Kidney epithelial cell (primary cell): ENCODE data around the gene PTPN3. TPM values are rescaled to one million over a fixed set of nuclear protein-coding genes. Genes with fewer than 3 reads are reported as not detected.
"Not testable (repeated sequence)": the region's sequence is repeated elsewhere in the genome, so short reads cannot be mapped to it uniquely, and the experiment has no call there.

Source experiments
- DNase-seq: peaks from one replicate; pipeline ENCODE4 v3.0.0-alpha.2; 2010; ENCODE audit warnings: low read depth
- H3K27me3 ChIP-seq: 2 replicates; pipeline ENCODE4 v1.6.0; 2011; ENCODE audit warnings: low read length; ENCODE audit not compliant: control insufficient read depth, insufficient read depth
- H3K36me3 ChIP-seq: 2 replicates; pipeline ENCODE4 v1.5.1; 2011; ENCODE audit warnings: low read length; ENCODE audit not compliant: control insufficient read depth, insufficient read depth
- H3K4me3 ChIP-seq: 2 replicates; pipeline ENCODE4 v1.5.1; 2011; ENCODE audit warnings: low read depth, mild to moderate bottlenecking, control low read depth, low read length
- total RNA-seq: library from RNA; depleted of rRNA; stranded (reverse); fragments of >200 nt; gene quantifications from 2 replicates; pipeline ENCODE4 v1.2.3, GENCODE V29; 2015
- TF ChIP-seq, protein P1 (sequence below): IDR thresholded peaks from 2 replicates; pipeline ENCODE4 v1.5.1; 2011; ENCODE audit warnings: mild to moderate bottlenecking, moderate library complexity, low read length, control low read depth, inconsistent platforms; ENCODE audit not compliant: insufficient read depth, poor library complexity, severe bottlenecking

The PTPN3 gene, protein sequence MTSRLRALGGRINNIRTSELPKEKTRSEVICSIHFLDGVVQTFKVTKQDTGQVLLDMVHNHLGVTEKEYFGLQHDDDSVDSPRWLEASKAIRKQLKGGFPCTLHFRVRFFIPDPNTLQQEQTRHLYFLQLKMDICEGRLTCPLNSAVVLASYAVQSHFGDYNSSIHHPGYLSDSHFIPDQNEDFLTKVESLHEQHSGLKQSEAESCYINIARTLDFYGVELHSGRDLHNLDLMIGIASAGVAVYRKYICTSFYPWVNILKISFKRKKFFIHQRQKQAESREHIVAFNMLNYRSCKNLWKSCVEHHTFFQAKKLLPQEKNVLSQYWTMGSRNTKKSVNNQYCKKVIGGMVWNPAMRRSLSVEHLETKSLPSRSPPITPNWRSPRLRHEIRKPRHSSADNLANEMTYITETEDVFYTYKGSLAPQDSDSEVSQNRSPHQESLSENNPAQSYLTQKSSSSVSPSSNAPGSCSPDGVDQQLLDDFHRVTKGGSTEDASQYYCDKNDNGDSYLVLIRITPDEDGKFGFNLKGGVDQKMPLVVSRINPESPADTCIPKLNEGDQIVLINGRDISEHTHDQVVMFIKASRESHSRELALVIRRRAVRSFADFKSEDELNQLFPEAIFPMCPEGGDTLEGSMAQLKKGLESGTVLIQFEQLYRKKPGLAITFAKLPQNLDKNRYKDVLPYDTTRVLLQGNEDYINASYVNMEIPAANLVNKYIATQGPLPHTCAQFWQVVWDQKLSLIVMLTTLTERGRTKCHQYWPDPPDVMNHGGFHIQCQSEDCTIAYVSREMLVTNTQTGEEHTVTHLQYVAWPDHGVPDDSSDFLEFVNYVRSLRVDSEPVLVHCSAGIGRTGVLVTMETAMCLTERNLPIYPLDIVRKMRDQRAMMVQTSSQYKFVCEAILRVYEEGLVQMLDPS
- 29.6 and 33.6 TPM in 2 replicates for total RNA-seq

DNA sequence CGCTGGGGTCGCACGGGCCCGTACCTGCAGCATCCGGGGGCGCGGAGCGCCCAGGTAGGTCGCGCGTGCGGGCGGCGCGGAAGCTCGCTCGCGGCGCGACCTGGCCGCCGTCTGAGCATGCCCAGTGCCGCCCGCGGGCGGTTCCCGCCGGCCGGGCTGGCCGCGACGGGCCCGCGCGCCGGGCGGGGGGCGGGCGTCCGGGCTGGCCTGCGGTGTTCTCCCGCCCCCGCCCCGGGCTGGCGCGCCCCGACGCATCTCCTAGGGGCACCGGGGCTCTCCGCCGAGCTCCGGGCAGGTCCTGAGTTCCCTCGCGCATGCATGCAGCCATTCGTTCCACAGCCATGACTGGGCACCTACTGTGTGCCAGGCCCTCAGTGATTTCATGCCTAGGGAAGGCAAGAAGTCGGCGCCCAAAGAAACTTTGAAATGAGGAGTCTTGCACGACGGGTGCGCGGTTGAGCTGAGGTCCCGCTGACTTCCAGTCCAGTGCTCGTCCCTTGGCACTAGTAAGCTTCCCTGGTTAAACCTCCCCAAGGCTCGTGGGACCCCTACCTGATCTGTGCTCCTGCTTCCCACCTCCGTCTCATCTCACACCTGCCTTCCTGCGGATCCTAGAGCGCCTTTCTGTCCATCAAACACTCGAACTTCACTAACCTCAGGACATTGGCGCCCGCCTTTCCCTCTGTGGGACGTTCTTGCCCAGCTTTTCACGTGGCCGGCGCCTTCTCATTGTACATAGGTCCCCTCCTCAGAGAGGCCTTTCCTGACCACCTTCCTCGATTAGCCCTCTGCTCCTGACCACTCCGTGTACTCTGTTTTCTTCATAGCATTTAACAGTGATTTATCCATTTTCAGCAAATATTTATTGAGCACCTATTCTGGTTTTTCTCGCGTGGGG lies at the start of gene PTPN3:
Gene PTPN3 (minus strand): TSS at position 113 of the 898 bp plus-strand sequence. CDS start 34,873 bp downstream, outside the sequence.
- no peak for DNase-seq
- TF ChIP-seq, protein P1, sequence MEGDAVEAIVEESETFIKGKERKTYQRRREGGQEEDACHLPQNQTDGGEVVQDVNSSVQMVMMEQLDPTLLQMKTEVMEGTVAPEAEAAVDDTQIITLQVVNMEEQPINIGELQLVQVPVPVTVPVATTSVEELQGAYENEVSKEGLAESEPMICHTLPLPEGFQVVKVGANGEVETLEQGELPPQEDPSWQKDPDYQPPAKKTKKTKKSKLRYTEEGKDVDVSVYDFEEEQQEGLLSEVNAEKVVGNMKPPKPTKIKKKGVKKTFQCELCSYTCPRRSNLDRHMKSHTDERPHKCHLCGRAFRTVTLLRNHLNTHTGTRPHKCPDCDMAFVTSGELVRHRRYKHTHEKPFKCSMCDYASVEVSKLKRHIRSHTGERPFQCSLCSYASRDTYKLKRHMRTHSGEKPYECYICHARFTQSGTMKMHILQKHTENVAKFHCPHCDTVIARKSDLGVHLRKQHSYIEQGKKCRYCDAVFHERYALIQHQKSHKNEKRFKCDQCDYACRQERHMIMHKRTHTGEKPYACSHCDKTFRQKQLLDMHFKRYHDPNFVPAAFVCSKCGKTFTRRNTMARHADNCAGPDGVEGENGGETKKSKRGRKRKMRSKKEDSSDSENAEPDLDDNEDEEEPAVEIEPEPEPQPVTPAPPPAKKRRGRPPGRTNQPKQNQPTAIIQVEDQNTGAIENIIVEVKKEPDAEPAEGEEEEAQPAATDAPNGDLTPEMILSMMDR: no peak
- H3K4me3 ChIP-seq: peak within 1 kb of the TSS; percentile 55
- H3K27me3 ChIP-seq: no peaks in the 10 kb centered on the region
- no peaks in the 10 kb centered on the region for H3K36me3 ChIP-seq

DNA sequence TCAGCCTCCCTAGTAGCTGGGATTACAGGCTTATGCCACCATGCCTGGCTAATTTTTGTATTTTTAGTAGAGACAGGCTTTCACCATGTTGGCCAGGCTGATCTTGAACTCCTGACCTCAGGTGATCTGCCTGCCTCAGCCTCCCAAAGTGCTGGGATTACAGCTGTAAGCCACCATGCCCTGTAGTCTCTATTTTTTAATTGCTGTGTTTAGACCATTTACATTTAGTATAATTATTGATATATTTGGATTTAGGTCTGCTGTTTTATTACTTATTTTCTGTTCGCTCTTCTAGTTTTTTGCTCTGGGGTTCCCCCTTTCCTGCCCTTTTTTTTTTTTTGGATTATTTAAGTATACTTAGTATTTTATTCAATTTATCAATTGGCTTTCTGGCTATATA lies 46.8 kb upstream of the PTPN3 start:
- DNase-seq, H3K4me3 ChIP-seq, H3K36me3 ChIP-seq, H3K27me3 ChIP-seq: not testable (repeated sequence)

DNA sequence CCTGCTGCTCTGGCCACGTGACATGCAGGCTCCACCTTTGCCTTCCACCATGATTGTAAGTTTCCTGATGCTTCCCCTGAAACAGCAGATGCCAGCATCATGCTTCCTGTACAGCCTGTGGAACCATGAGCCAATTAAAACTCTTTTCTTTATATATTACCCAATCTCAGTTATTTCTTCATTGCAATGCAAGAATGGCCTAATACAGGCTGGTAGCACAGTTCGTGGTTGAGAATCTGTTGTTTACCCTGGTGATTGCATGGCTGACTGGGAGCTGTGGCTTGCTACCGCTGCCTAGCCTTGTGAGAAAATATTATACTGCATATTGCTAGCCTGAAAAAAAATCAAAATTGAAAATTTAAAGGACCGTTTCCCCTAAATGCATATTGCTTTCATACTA lies 44.8 kb upstream of the PTPN3 start:
- TF ChIP-seq, protein P1: no peak
- no peaks in the 10 kb centered on the region for H3K36me3 ChIP-seq
- DNase-seq: no peak
- no peaks in the 10 kb centered on the region for H3K27me3 ChIP-seq
- no peak overlapping the region for H3K4me3 ChIP-seq

DNA sequence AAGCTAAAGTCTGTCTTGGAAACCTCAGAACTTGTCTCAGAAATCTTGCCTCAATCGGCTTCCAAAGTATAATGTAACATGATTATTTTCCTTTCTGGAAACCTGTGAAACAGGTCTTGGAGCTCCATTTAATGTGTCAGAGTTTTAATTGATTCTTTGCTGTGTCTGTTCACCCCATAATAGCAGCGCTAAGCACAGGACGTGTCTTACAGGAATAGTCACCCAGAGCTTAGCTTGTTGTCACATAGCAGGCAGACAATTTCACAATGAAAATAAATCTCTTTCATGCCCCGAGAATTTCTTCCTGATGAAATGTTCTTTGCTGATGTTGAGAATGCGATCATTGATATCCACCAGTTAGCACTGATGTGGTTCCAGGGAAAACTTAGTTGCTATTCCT lies 40.2 kb upstream of the PTPN3 start:
- no peaks in the 10 kb centered on the region for H3K36me3 ChIP-seq
- no peak overlapping the region for H3K4me3 ChIP-seq
- TF ChIP-seq, protein P1: no peak
- no peaks in the 10 kb centered on the region for H3K27me3 ChIP-seq
- DNase-seq: no peak

DNA sequence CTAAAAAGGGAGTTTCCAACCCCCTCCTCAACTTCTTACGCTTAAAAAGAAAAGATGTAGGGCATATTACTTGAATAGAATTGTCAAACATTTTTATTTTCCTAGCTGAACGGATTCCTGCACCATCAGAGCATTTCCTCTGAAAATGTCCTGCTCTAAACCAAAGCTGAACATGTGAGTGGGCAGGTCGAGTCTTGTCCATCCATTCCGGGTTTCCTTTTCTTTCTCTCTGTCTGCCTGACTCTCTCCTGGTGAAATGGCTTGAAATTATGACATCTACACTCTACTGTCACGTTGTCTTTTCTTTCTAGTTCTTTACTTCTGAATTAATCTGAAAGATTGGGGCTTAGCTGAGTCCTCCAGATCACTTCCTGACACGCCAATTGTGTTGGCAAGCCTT lies 39.2 kb upstream of the PTPN3 start:
- TF ChIP-seq, protein P1: no peak
- H3K36me3 ChIP-seq: no peaks in the 10 kb centered on the region
- no peak for DNase-seq
- no peak overlapping the region for H3K4me3 ChIP-seq
- H3K27me3 ChIP-seq: no peaks in the 10 kb centered on the region
